Parathyroid adenoma (tissue), 2 donors: ENCODE data around the gene MELTF.
"Not testable (repeated sequence)": the region's sequence is repeated elsewhere in the genome, so short reads cannot be mapped to it uniquely, and the experiment has no call there.

ENCODE experiments used
- H2AFZ ChIP-seq: fragments of 300-600 bp; sonication (generic); one replicate; pipeline ENCODE4 v1.7.0; 2017; ENCODE audit warnings: antibody characterized with exemption, mild to moderate bottlenecking
- H3K27ac ChIP-seq: fragments of 300-600 bp; sonication (generic); one replicate; pipeline ENCODE4 v1.7.0; 2017
- H3K27me3 ChIP-seq: fragments of 300-600 bp; sonication (generic); one replicate; pipeline ENCODE4 v1.7.0; 2017; ENCODE audit warnings: low read length; ENCODE audit not compliant: control insufficient read depth, insufficient read depth
- H3K36me3 ChIP-seq: fragments of 300-600 bp; sonication (generic); one replicate; pipeline ENCODE4 v1.7.0; 2017; ENCODE audit warnings: low read length; ENCODE audit not compliant: control insufficient read depth, insufficient read depth
- H3K4me1 ChIP-seq: fragments of 300-600 bp; sonication (generic); one replicate; pipeline ENCODE4 v1.7.0; 2017; ENCODE audit warnings: control low read depth
- H3K4me2 ChIP-seq: fragments of 300-600 bp; sonication (generic); one replicate; pipeline ENCODE4 v1.7.0; 2017; ENCODE audit warnings: low read length
- H3K4me3 ChIP-seq: fragments of 300-600 bp; sonication (generic); one replicate; pipeline ENCODE4 v1.7.0; 2017; ENCODE audit warnings: low read depth, low read length
- H3K79me2 ChIP-seq: fragments of 300-600 bp; sonication (generic); one replicate; pipeline ENCODE4 v1.7.0; 2017; ENCODE audit warnings: control low read depth
- H3K9ac ChIP-seq: fragments of 300-600 bp; sonication (generic); one replicate; pipeline ENCODE4 v1.7.0; 2017; ENCODE audit warnings: mild to moderate bottlenecking
- H3K9me3 ChIP-seq: fragments of 300-600 bp; sonication (generic); one replicate; pipeline ENCODE4 v1.7.0; 2017; ENCODE audit warnings: low read length; ENCODE audit not compliant: control insufficient read depth
- CTCF ChIP-seq: fragments of 300-600 bp; sonication (generic); IDR thresholded peaks from one replicate; pipeline ENCODE4 v1.7.0; 2017; ENCODE audit warnings: antibody characterized with exemption, mild to moderate bottlenecking
- donor health status: primary hyperparathyroidism.

MELTF gene

DNA sequence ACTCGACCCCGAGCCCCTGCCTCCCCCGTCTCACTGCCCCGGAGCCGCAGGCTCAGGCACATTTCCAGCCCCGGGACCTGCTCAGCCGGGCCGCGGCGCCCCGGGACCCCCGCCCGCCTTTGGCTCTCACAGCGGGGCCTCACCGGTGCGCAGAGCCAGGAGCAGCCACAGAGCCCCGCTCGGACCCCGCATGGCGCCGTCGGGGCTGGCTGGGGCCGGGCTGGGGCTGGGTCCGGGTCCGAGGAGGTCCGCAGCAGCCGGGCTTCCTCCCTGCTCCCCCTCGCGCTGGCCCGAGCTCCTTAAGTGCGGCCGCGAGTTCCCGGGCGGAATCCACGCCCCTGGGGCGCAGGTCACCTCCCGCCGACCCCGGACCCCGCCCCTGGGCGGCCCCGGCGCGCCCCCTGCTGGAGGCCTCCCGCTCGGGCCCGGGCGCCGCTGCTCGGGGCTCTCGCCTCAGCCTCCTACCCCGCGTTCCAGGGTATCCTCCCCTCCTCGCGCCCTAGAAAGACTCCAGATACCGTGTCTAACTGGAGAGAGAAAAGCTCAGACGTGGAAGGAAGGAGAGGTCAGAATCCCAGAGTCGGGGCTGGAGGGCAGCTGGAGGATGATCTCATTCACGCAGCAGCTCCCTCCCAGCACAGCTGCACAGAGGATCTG, at the start of gene MELTF:
TSS of gene MELTF (minus strand) at position 307 of the 657 bp plus-strand sequence. CDS start at position 192, 115 bp downstream.
- peak; percentile 88 for TF ChIP-seq CTCF
- Histone ChIP-seq H3K4me3 (peak within 1 kb of the TSS; percentile 46), H3K4me1 (peaks cover 9% of the 10 kb centered on the region), H3K9ac (peak within 1 kb of the TSS; percentile 63), H3K79me2 (no peaks in the 10 kb centered on the region), H3K4me2 (peak within 1 kb of the TSS; percentile 63), H3K36me3 (no peaks in the 10 kb centered on the region), H3K27me3 (no peaks in the 10 kb centered on the region), H3K9me3 (no peaks in the 10 kb centered on the region), H2AFZ (peak within 1 kb of the TSS; percentile 94), H3K27ac (no peak within 1 kb of the TSS)

DNA sequence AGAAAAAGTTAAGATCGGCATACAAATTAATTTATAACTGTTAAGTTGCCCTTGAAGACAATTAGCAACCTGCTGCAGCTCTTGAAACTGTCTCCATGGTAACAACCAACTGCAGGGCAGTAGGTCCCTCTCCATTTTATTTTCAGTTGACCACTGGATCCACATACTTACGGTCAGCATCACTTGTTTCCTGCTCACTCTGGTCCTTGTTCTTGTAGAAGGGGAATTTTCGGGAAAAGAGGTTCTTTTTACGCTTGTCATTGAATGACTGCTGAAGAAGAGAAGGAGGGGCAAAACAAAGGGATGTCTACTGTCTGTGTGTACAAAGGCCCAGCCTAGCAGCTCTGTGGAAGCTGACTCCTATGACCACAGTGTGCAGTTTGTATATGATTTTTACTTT, 46.8 kb upstream of the MELTF start:
- H3K9me3 ChIP-seq: no peaks in the 10 kb centered on the region
- H3K4me2 ChIP-seq: no peak overlapping the region
- H3K79me2 ChIP-seq: no peaks in the 10 kb centered on the region

DNA sequence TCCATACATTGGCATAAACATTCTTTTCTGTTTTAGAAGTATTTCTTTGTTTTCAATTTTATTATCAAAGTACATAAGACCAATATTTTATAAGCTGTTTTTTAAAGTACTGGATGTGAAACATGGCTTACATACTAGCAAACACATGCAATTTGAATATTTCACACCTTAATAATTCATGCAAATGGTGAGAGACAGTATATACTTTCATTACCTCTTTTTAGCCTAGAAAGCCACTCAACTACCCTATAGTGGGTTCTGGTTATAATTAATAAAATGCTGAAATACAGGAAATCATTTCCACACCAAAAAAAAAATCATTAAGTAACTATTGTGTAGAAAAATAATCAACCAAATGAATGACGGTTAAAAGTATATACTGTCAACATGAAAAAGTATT, 38.5 kb upstream of the MELTF start:
- no peaks in the 10 kb centered on the region for H3K27me3 ChIP-seq
- no peak overlapping the region for H3K4me3 ChIP-seq
- no peak overlapping the region for H3K4me2 ChIP-seq
- H3K9ac ChIP-seq: no peak overlapping the region
- H3K27ac ChIP-seq: no peak overlapping the region
- no peak for TF ChIP-seq CTCF
- no peaks in the 10 kb centered on the region for H3K36me3 ChIP-seq
- H2AFZ ChIP-seq: no peak overlapping the region
- no peaks in the 10 kb centered on the region for H3K79me2 ChIP-seq
- no peaks in the 10 kb centered on the region for H3K9me3 ChIP-seq
- no peaks in the 10 kb centered on the region for H3K4me1 ChIP-seq

More for the DNA sequence above, 46.8 kb upstream of the MELTF start:
- no peak for TF ChIP-seq CTCF
- H2AFZ ChIP-seq: no peak overlapping the region
- H3K36me3 ChIP-seq: no peaks in the 10 kb centered on the region
- no peaks in the 10 kb centered on the region for H3K27me3 ChIP-seq
- H3K4me3 ChIP-seq: no peak overlapping the region
- H3K27ac ChIP-seq: no peak overlapping the region
- H3K4me1 ChIP-seq: no peaks in the 10 kb centered on the region
- no peak overlapping the region for H3K9ac ChIP-seq

- no peak overlapping the region for H3K4me2 ChIP-seq
- H3K36me3 ChIP-seq: no peaks in the 10 kb centered on the region
- H3K4me1 ChIP-seq: no peaks in the 10 kb centered on the region
- TF ChIP-seq CTCF: no peak
- no peak overlapping the region for H2AFZ ChIP-seq
- no peaks in the 10 kb centered on the region for H3K27me3 ChIP-seq
- no peak overlapping the region for H3K27ac ChIP-seq
- H3K79me2 ChIP-seq: no peaks in the 10 kb centered on the region
- no peak overlapping the region for H3K9ac ChIP-seq
- H3K9me3 ChIP-seq: no peaks in the 10 kb centered on the region
- H3K4me3 ChIP-seq: no peak overlapping the region
Measured at GRCh38 chr3:197064771-197065170, 35.2 kb upstream of the MELTF start.

- H3K27me3 ChIP-seq: no peaks in the 10 kb centered on the region
- no peaks in the 10 kb centered on the region for H3K79me2 ChIP-seq
- no peak overlapping the region for H3K9ac ChIP-seq
- no peak for TF ChIP-seq CTCF
- H3K4me1 ChIP-seq: no peaks in the 10 kb centered on the region
- H3K36me3 ChIP-seq: no peaks in the 10 kb centered on the region
- H2AFZ ChIP-seq: no peak overlapping the region
- H3K4me2 ChIP-seq: no peak overlapping the region
- H3K4me3 ChIP-seq: no peak overlapping the region
- H3K27ac ChIP-seq: no peak overlapping the region
- no peaks in the 10 kb centered on the region for H3K9me3 ChIP-seq
Measured at GRCh38 chr3:197062446-197062845, 32.8 kb upstream of the MELTF start.

- H3K4me2 ChIP-seq, H2AFZ ChIP-seq, H3K79me2 ChIP-seq, H3K9ac ChIP-seq, H3K27me3 ChIP-seq, H3K9me3 ChIP-seq, H3K4me1 ChIP-seq, H3K4me3 ChIP-seq, H3K36me3 ChIP-seq, H3K27ac ChIP-seq: not testable (repeated sequence)
Measured at GRCh38 chr3:197051637-197052036, 22.0 kb upstream of the MELTF start.
